Ascending aorta (tissue), 2 donors: Measurements from ENCODE around the gene CD200R1L. TPM values are rescaled to one million over a fixed set of nuclear protein-coding genes. Genes with fewer than 3 reads are reported as not detected.

Source experiments
- DNase-seq, 2 donors: peaks; one replicate each; pipeline ENCODE4 v3.0.0-alpha.2; 2019; ENCODE audit warnings: low spot score in 2 of 2
- H3K27ac ChIP-seq, 2 donors: fragments of 200-600 bp; sonication (generic); one replicate each; pipeline ENCODE4 v1.5.1; 2016 to 2017; ENCODE audit warnings: mild to moderate bottlenecking in 1 of 2
- H3K27me3 ChIP-seq: fragments of 200-600 bp; sonication (generic); one replicate; pipeline ENCODE4 v1.5.1; 2017
- H3K36me3 ChIP-seq, 2 donors: fragments of 200-600 bp; sonication (generic); one replicate each; pipeline ENCODE4 v1.5.1; 2016
- H3K4me1 ChIP-seq, 2 donors: fragments of 200-600 bp; sonication (generic); one replicate each; pipeline ENCODE4 v1.5.1; 2016 to 2017; ENCODE audit warnings: mild to moderate bottlenecking in 1 of 2
- H3K4me3 ChIP-seq, 2 donors: fragments of 200-600 bp; sonication (generic); one replicate each; pipeline ENCODE4 v1.5.1; 2016 to 2017; ENCODE audit warnings: mild to moderate bottlenecking in 1 of 2
- H3K9me3 ChIP-seq, 2 donors: fragments of 200-600 bp; sonication (generic); one replicate each; pipeline ENCODE4 v1.5.1; 2016
- CTCF ChIP-seq, 3 experiments: fragments of 200-600 bp in 2 of 3; fragments of 450-650 bp in 1 of 3; sonication (generic) in 2 of 3; IDR thresholded peaks; one replicate each; pipeline ENCODE4 v1.5.1; 2016 to 2019; ENCODE audit warnings: antibody characterized with exemption in 3 of 3, mild to moderate bottlenecking in 1 of 3, moderate library complexity in 1 of 3
- intact Hi-C: fragments of 100-400 bp; cut with DNase I; formaldehyde crosslinking; loops from one replicate; pipeline ENCODE4 v1.15.1; 2023
- total RNA-seq: library from RNA; depleted of rRNA; stranded (reverse); fragments of >200 nt; gene quantifications from one replicate; pipeline ENCODE4 v1.1.0, GENCODE V29; 2016

The CD200R1L gene
- total RNA-seq, 1 donor from 2014 or later: not detected

- H3K36me3 ChIP-seq: no peaks in the 10 kb centered on the region
- H3K27me3 ChIP-seq: no peaks in the 10 kb centered on the region
- H3K27ac ChIP-seq: no peak overlapping the region
- DNase-seq: no peak
- no peak for TF ChIP-seq CTCF (IDR thresholded peaks at IDR 0.05)
- no peak overlapping the region for H3K4me3 ChIP-seq
- intact Hi-C loops: no loop called here
- H3K4me1 ChIP-seq: peaks cover 0 to 8% of the 10 kb centered on the region in 2 donors
- H3K9me3 ChIP-seq: no peaks in the 10 kb centered on the region
Observed at GRCh38 chr3:112808136-112808535, 38.5 kb downstream of the CD200R1L start.

- intact Hi-C loops: no loop called here
- Histone ChIP-seq H3K4me3 (no peak overlapping the region), H3K27me3 (no peaks in the 10 kb centered on the region), H3K27ac (no peak overlapping the region), H3K4me1 (peaks cover 0 to 8% of the 10 kb centered on the region in 2 donors), H3K9me3 (no peaks in the 10 kb centered on the region), H3K36me3 (no peaks in the 10 kb centered on the region)
- TF ChIP-seq CTCF (IDR thresholded peaks at IDR 0.05): no peak
- no peak for DNase-seq
Observed at GRCh38 chr3:112807685-112808084, 39.0 kb downstream of the CD200R1L start.

GRCh38 chr3:112806903-112807302 lies 39.8 kb downstream of the CD200R1L start:
- H3K4me3 ChIP-seq: no peak overlapping the region
- H3K36me3 ChIP-seq: no peaks in the 10 kb centered on the region
- H3K9me3 ChIP-seq: no peaks in the 10 kb centered on the region
- no peak overlapping the region for H3K27ac ChIP-seq
- intact Hi-C loops: no loop called here
- no peak for DNase-seq
- TF ChIP-seq CTCF (IDR thresholded peaks at IDR 0.05): no peak
- H3K4me1 ChIP-seq: peaks cover 0 to 5% of the 10 kb centered on the region in 2 donors
- no peaks in the 10 kb centered on the region for H3K27me3 ChIP-seq

GRCh38 chr3:112805126-112805525 lies 41.5 kb downstream of the CD200R1L start:
- Histone ChIP-seq H3K27me3 (no peaks in the 10 kb centered on the region), H3K4me3 (no peak overlapping the region), H3K4me1 (no peaks in the 10 kb centered on the region), H3K36me3 (no peaks in the 10 kb centered on the region), H3K27ac (no peak overlapping the region), H3K9me3 (no peaks in the 10 kb centered on the region)
- intact Hi-C loops: no loop called here
- no peak for DNase-seq
- TF ChIP-seq CTCF (IDR thresholded peaks at IDR 0.05): no peak

GRCh38 chr3:112804021-112804420 lies 42.6 kb downstream of the CD200R1L start:
- intact Hi-C loops: no loop called here
- TF ChIP-seq CTCF (IDR thresholded peaks at IDR 0.05): no peak

GRCh38 chr3:112803467-112803866 lies 43.2 kb downstream of the CD200R1L start:
- no peaks in the 10 kb centered on the region for H3K27me3 ChIP-seq
- intact Hi-C loops: no loop called here
- no peaks in the 10 kb centered on the region for H3K36me3 ChIP-seq
- no peaks in the 10 kb centered on the region for H3K9me3 ChIP-seq
- H3K4me1 ChIP-seq: no peaks in the 10 kb centered on the region
- TF ChIP-seq CTCF (IDR thresholded peaks at IDR 0.05): no peak
- no peak overlapping the region for H3K27ac ChIP-seq
- no peak overlapping the region for H3K4me3 ChIP-seq
- DNase-seq: no peak

More at GRCh38 chr3:112804021-112804420, 42.6 kb downstream of the CD200R1L start:
- Histone ChIP-seq H3K4me3 (no peak overlapping the region), H3K27me3 (no peaks in the 10 kb centered on the region), H3K4me1 (no peaks in the 10 kb centered on the region), H3K36me3 (no peaks in the 10 kb centered on the region), H3K9me3 (no peaks in the 10 kb centered on the region), H3K27ac (no peak overlapping the region)
- DNase-seq: no peak
